ENCODE measurements around the gene C20orf144. TPM values are rescaled to one million over a fixed set of nuclear protein-coding genes. Genes with fewer than 3 reads are reported as not detected.

C20orf144 gene
- 0.08 TPM for polyA plus RNA-seq (2013)

DNA sequence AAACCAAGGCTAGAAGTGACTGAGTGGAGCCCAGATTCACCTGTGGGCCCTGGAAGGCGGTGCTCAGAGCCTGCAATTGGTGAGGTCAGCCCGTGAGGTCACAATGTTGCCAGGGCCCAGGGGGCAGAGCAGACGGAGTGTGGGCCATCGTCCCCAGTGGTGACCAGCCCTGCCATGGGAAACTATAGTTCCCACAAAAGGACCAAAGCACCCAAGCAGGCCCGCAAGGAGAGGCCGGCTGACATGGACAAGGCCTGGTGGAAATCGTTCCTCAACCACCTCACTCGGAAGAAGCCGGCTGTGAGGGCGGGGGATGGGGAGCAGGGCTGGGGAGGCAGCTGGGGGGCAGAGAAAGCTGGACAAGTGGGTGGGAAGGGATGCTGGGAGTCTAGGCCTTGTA, at the start of gene C20orf144:
Gene C20orf144, plus strand, starts transcription at position 156 of the 400 bp plus-strand sequence. Its CDS starts 19 bp downstream, at position 175.
- DNase-seq, result no peak
- peaks cover 0 to 7% (median 0%) of the 10 kb centered on the region in 4 experiments for H3K36me3 ChIP-seq (ENCODE audit: control insufficient read depth in 4 of 4, insufficient read depth in 4 of 4, low read length in 3 of 4)
- ChIA-PET CTCF (interaction anchor here (1.0 to 7.6 kb wide), 2 partner anchors 8 to 13 kb away, joined by 3 to 86 read pairs; no protein-coding TSS in a partner anchor), POLR2A (interaction anchor here (0.6 kb wide), 1 partner anchor 153 kb away, joined by 7 read pairs; no protein-coding TSS in a partner anchor)
- no peaks in the 10 kb centered on the region for H3K27me3 ChIP-seq (replicated peaks in 2 of 5; ENCODE audit: control insufficient read depth in 4 of 5, insufficient read depth in 5 of 5, low read length in 4 of 5)
- peaks cover 0 to 30% (median 28%) of the 10 kb centered on the region in 4 experiments for H3K4me1 ChIP-seq (ENCODE audit: control extremely low read depth in 1 of 4, control insufficient read depth in 4 of 4, insufficient read depth in 4 of 4, low read length in 3 of 4)
- peak within 1 kb of the TSS in 1 of 2 experiments; percentile 29 for H3K27ac ChIP-seq (ENCODE audit: insufficient read depth in 1 of 2, low read depth in 1 of 2, low read length in 2 of 2, poor library complexity in 1 of 2, severe bottlenecking in 2 of 2)
- H3K9me3 ChIP-seq (ENCODE audit: control extremely low read depth in 1 of 5, control insufficient read depth in 4 of 5, insufficient read depth in 2 of 5, low read depth in 1 of 5, low read length in 4 of 5), result no peaks in the 10 kb centered on the region
- peak within 1 kb of the TSS; percentile 34 to 83 (median 70) for H3K4me3 ChIP-seq (ENCODE audit: control insufficient read depth in 1 of 7, extremely low read depth in 1 of 7, insufficient read depth in 4 of 7, low read depth in 2 of 7, low read length in 6 of 7)
- 97% methylated on average over 5 of the region's 10 CpGs for WGBS (ENCODE audit: insufficient coverage)

GRCh38 chr20:33621717-33622400, 40.3 kb upstream of the C20orf144 start:
- 94% methylated on average over 3 of the region's 4 CpGs for WGBS (ENCODE audit: insufficient coverage)
- H3K4me1 ChIP-seq (ENCODE audit: control extremely low read depth in 1 of 4, control insufficient read depth in 4 of 4, insufficient read depth in 4 of 4, low read length in 3 of 4), result no peaks in the 10 kb centered on the region
- H3K4me3 ChIP-seq (ENCODE audit: control insufficient read depth in 1 of 7, extremely low read depth in 1 of 7, insufficient read depth in 4 of 7, low read depth in 2 of 7, low read length in 6 of 7), result no peak overlapping the region
- CTCF ChIA-PET, result no interaction called here
- peaks cover 11 to 34% (median 27%) of the 10 kb centered on the region in 4 experiments for H3K36me3 ChIP-seq (ENCODE audit: control insufficient read depth in 4 of 4, insufficient read depth in 4 of 4, low read length in 3 of 4)
- DNase-seq, result no peak
- POLR2A ChIA-PET, result no interaction called here
- H3K9me3 ChIP-seq (ENCODE audit: control extremely low read depth in 1 of 5, control insufficient read depth in 4 of 5, insufficient read depth in 2 of 5, low read depth in 1 of 5, low read length in 4 of 5), result no peaks in the 10 kb centered on the region
- no peak overlapping the region for H3K27ac ChIP-seq (ENCODE audit: insufficient read depth in 1 of 2, low read depth in 1 of 2, low read length in 2 of 2, poor library complexity in 1 of 2, severe bottlenecking in 2 of 2)
- H3K27me3 ChIP-seq (replicated peaks in 2 of 5; ENCODE audit: control insufficient read depth in 4 of 5, insufficient read depth in 5 of 5, low read length in 4 of 5), result no peaks in the 10 kb centered on the region

GRCh38 chr20:33622705-33623365, 39.3 kb upstream of the C20orf144 start:
- Histone ChIP-seq H3K27ac (ENCODE audit: insufficient read depth in 1 of 2, low read depth in 1 of 2, low read length in 2 of 2, poor library complexity in 1 of 2, severe bottlenecking in 2 of 2) (no peak overlapping the region), H3K4me1 (ENCODE audit: control extremely low read depth in 1 of 4, control insufficient read depth in 4 of 4, insufficient read depth in 4 of 4, low read length in 3 of 4) (no peaks in the 10 kb centered on the region), H3K4me3 (ENCODE audit: control insufficient read depth in 1 of 7, extremely low read depth in 1 of 7, insufficient read depth in 4 of 7, low read depth in 2 of 7, low read length in 6 of 7) (no peak overlapping the region), H3K36me3 (ENCODE audit: control insufficient read depth in 4 of 4, insufficient read depth in 4 of 4, low read length in 3 of 4) (peaks cover 11 to 42% (median 25%) of the 10 kb centered on the region in 4 experiments), H3K9me3 (ENCODE audit: control extremely low read depth in 1 of 5, control insufficient read depth in 4 of 5, insufficient read depth in 2 of 5, low read depth in 1 of 5, low read length in 4 of 5) (no peaks in the 10 kb centered on the region), H3K27me3 (replicated peaks in 2 of 5; ENCODE audit: control insufficient read depth in 4 of 5, insufficient read depth in 5 of 5, low read length in 4 of 5) (no peaks in the 10 kb centered on the region)
- no peak for DNase-seq
- WGBS (ENCODE audit: insufficient coverage), result 100% methylated on average over 9 of the region's 10 CpGs
- ChIA-PET CTCF (interaction anchor here (1.3 kb wide), 1 partner anchor 22 kb away, joined by 3 read pairs; no protein-coding TSS in a partner anchor), POLR2A (no interaction called here)

DNA sequence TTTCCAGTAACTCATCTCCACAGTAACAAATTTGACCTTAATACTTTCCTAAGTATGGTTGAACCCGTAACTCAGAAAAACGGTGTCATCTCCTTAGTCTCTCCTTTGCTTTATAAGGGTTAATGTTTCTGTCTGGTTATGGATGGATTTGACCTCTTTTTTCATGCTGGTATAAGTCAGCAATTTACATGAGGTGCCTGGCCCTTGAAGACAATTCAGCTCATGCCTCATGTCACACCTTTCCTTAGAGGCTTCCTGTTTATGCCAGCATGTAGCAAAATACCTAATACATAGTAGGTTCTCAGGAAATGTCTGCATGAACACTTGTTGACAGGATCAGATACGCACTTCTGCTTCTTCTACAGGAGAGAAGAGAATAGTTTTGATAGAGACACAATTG, 37.7 kb upstream of the C20orf144 start:
- Histone ChIP-seq H3K27ac (ENCODE audit: insufficient read depth in 1 of 2, low read depth in 1 of 2, low read length in 2 of 2, poor library complexity in 1 of 2, severe bottlenecking in 2 of 2) (no peak overlapping the region), H3K4me3 (ENCODE audit: control insufficient read depth in 1 of 7, extremely low read depth in 1 of 7, insufficient read depth in 4 of 7, low read depth in 2 of 7, low read length in 6 of 7) (no peak overlapping the region), H3K36me3 (ENCODE audit: control insufficient read depth in 4 of 4, insufficient read depth in 4 of 4, low read length in 3 of 4) (peaks cover 11 to 55% (median 29%) of the 10 kb centered on the region in 4 experiments), H3K27me3 (replicated peaks in 2 of 5; ENCODE audit: control insufficient read depth in 4 of 5, insufficient read depth in 5 of 5, low read length in 4 of 5) (no peaks in the 10 kb centered on the region), H3K9me3 (ENCODE audit: control extremely low read depth in 1 of 5, control insufficient read depth in 4 of 5, insufficient read depth in 2 of 5, low read depth in 1 of 5, low read length in 4 of 5) (no peaks in the 10 kb centered on the region), H3K4me1 (ENCODE audit: control extremely low read depth in 1 of 4, control insufficient read depth in 4 of 4, insufficient read depth in 4 of 4, low read length in 3 of 4) (no peaks in the 10 kb centered on the region)
- DNase-seq, result no peak
- POLR2A ChIA-PET, result no interaction called here
- CTCF ChIA-PET, result no interaction called here
- no CpG with 5 or more reads among the region's 3 CpGs for WGBS (ENCODE audit: insufficient coverage)

DNA sequence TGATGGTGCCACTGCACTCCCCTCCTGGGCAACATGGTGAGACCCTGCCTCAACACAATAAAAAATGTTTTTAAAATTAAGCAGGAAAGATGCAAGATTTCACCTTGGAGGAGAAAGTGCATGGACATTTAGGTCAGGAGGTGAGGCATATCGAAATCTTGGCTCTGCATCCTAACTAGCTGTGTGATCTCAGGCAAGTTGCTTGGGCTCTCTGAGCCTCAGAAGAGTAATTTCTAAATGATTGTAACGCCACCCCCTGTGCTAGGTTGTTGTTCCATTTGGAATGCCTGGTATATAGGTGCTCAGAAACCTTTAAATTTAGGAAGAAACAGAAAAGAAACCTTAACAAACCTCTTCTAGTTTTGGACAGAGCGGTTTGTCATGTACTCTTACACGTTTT, 35.9 kb upstream of the C20orf144 start:
- ChIA-PET POLR2A (no interaction called here), CTCF (no interaction called here)
- H3K36me3 ChIP-seq (ENCODE audit: control insufficient read depth in 4 of 4, insufficient read depth in 4 of 4, low read length in 3 of 4), result peaks cover 10 to 64% (median 42%) of the 10 kb centered on the region in 4 experiments
- 100% methylated on average over 3 of the region's 4 CpGs for WGBS (ENCODE audit: insufficient coverage)
- no peaks in the 10 kb centered on the region for H3K27me3 ChIP-seq (replicated peaks in 2 of 5; ENCODE audit: control insufficient read depth in 4 of 5, insufficient read depth in 5 of 5, low read length in 4 of 5)
- no peak overlapping the region for H3K4me3 ChIP-seq (ENCODE audit: control insufficient read depth in 1 of 7, extremely low read depth in 1 of 7, insufficient read depth in 4 of 7, low read depth in 2 of 7, low read length in 6 of 7)
- H3K4me1 ChIP-seq (ENCODE audit: control extremely low read depth in 1 of 4, control insufficient read depth in 4 of 4, insufficient read depth in 4 of 4, low read length in 3 of 4), result no peaks in the 10 kb centered on the region
- no peak for DNase-seq
- no peak overlapping the region for H3K27ac ChIP-seq (ENCODE audit: insufficient read depth in 1 of 2, low read depth in 1 of 2, low read length in 2 of 2, poor library complexity in 1 of 2, severe bottlenecking in 2 of 2)
- no peaks in the 10 kb centered on the region for H3K9me3 ChIP-seq (ENCODE audit: control extremely low read depth in 1 of 5, control insufficient read depth in 4 of 5, insufficient read depth in 2 of 5, low read depth in 1 of 5, low read length in 4 of 5)

DNA sequence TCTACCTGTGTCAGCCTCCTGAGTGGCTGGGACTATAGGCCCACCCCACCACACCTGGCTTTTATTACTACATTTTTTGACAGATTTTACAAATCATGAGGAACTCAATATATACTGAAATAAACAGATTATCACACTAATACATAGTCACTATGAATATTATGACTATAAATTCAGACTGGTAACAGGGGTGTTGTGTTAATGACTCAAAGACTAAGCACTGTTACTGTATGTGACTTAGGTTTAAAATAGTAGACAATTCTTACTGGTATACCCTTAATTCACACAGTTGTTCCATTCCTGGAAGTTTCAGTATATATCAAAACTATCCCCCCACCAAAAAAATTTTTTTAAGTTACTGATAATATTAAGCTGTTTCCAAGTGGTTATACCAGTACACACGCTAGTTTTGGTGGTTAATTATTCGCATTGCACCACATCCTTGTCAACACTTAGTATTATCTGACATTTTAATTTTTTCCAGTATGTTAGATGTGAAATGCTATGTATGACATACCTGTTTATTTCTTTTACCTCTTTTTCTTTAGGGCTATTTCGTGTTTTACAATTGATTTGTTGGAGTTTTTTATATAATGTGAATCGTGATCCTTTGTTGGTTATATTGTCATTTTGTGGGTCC, 34.4 kb upstream of the C20orf144 start:
- no peak overlapping the region for H3K27ac ChIP-seq (ENCODE audit: insufficient read depth in 1 of 2, low read depth in 1 of 2, low read length in 2 of 2, poor library complexity in 1 of 2, severe bottlenecking in 2 of 2)
- POLR2A ChIA-PET, result no interaction called here
- H3K9me3 ChIP-seq (ENCODE audit: control extremely low read depth in 1 of 5, control insufficient read depth in 4 of 5, insufficient read depth in 2 of 5, low read depth in 1 of 5, low read length in 4 of 5), result no peaks in the 10 kb centered on the region
- no peak for DNase-seq
- no peaks in the 10 kb centered on the region for H3K27me3 ChIP-seq (replicated peaks in 2 of 5; ENCODE audit: control insufficient read depth in 4 of 5, insufficient read depth in 5 of 5, low read length in 4 of 5)
- peaks cover 10 to 75% (median 45%) of the 10 kb centered on the region in 4 experiments for H3K36me3 ChIP-seq (ENCODE audit: control insufficient read depth in 4 of 4, insufficient read depth in 4 of 4, low read length in 3 of 4)
- no peaks in the 10 kb centered on the region for H3K4me1 ChIP-seq (ENCODE audit: control extremely low read depth in 1 of 4, control insufficient read depth in 4 of 4, insufficient read depth in 4 of 4, low read length in 3 of 4)
- 100% methylated on average over 2 of the region's 4 CpGs for WGBS (ENCODE audit: insufficient coverage)
- H3K4me3 ChIP-seq (ENCODE audit: control insufficient read depth in 1 of 7, extremely low read depth in 1 of 7, insufficient read depth in 4 of 7, low read depth in 2 of 7, low read length in 6 of 7), result no peak overlapping the region
- CTCF ChIA-PET, result interaction anchor here (1.2 kb wide), 1 partner anchor 23 kb away, joined by 3 read pairs; no protein-coding TSS in a partner anchor

Measured in common myeloid progenitor, CD34-positive (primary cell).